T47D (cell line): ENCODE data around the gene PGGHG.
"Not testable (repeated sequence)": the region's sequence is repeated elsewhere in the genome, so short reads cannot be mapped to it uniquely, and the experiment has no call there.

Experiments used
- DNase-seq, 2 experiments: peaks; one replicate each; pipeline versions ENCODE4 v3.0.0 to v3.0.0-alpha.2; 2011 to 2012; ENCODE audit warnings: low read depth in 1 of 2, low spot score in 1 of 2
- JUND ChIP-seq: IDR thresholded peaks from 2 replicates; pipeline ENCODE4 v1.6.1; 2012; ENCODE audit warnings: low read depth
- in situ Hi-C: cut with HindIII; loops from 2 replicates; pipeline ENCODE4 v1.10.0; 2016; ENCODE audit warnings: low sequenced_read_pairs, low pct_unique_long_range_greater_than_20kb

Gene PGGHG

GRCh38 chr11:324156-324555 lies 35.2 kb downstream of the PGGHG start:
- no peak for DNase-seq
- in situ Hi-C loops = no loop called here
- TF ChIP-seq JUND = no peak

GRCh38 chr11:324593-325517 lies 35.9 kb downstream of the PGGHG start:
- not testable (repeated sequence) for DNase-seq

GRCh38 chr11:325796-326591 lies 37.1 kb downstream of the PGGHG start:
- no peak for DNase-seq
- TF ChIP-seq JUND = no peak
- in situ Hi-C loops = no loop called here

More at GRCh38 chr11:324593-325517, 35.9 kb downstream of the PGGHG start:
- in situ Hi-C loops = not testable (repeated sequence)

- DNase-seq = no peak
- in situ Hi-C loops = no loop called here
- no peak for TF ChIP-seq JUND
These were observed 37.6 kb downstream of the PGGHG start for GRCh38 chr11:326592-326841.

GRCh38 chr11:326842-327580 lies 38.1 kb downstream of the PGGHG start:
- in situ Hi-C loops = no loop called here
- no peak for TF ChIP-seq JUND
- no peak for DNase-seq

- TF ChIP-seq JUND = no peak
- DNase-seq = no peak
- in situ Hi-C loops = no loop called here
These were observed 38.6 kb downstream of the PGGHG start for GRCh38 chr11:327581-327923.

GRCh38 chr11:328012-328411 lies 39.1 kb downstream of the PGGHG start:
- no peak for TF ChIP-seq JUND
- no peak for DNase-seq
- in situ Hi-C loops = no loop called here

GRCh38 chr11:328516-329100 lies 39.7 kb downstream of the PGGHG start:
- DNase-seq, in situ Hi-C loops: not testable (repeated sequence)

GRCh38 chr11:329886-330253 lies 40.9 kb downstream of the PGGHG start:
- no peak for TF ChIP-seq JUND
- in situ Hi-C loops = no loop called here
- DNase-seq = no peak

GRCh38 chr11:330307-330693 lies 41.4 kb downstream of the PGGHG start:
- in situ Hi-C loops = no loop called here
- no peak for TF ChIP-seq JUND
- no peak for DNase-seq

GRCh38 chr11:330694-331357 lies 41.9 kb downstream of the PGGHG start:
- in situ Hi-C loops = no loop called here
- DNase-seq = no peak
- TF ChIP-seq JUND = no peak

- no peak for TF ChIP-seq JUND
- in situ Hi-C loops = no loop called here
- DNase-seq = no peak
These were observed 42.6 kb downstream of the PGGHG start for GRCh38 chr11:331358-332060.
